Camera-type eye (tissue), 1 donor: ENCODE measurements around the gene FIGNL2. TPM values are rescaled to one million over a fixed set of nuclear protein-coding genes. Genes with fewer than 3 reads are reported as not detected.

Experiments
- total RNA-seq: library from RNA; depleted of rRNA; stranded (reverse); fragments of >200 nt; gene quantifications from one replicate; pipeline ENCODE4 v1.2.3, GENCODE V29; 2014

The FIGNL2 gene, protein sequence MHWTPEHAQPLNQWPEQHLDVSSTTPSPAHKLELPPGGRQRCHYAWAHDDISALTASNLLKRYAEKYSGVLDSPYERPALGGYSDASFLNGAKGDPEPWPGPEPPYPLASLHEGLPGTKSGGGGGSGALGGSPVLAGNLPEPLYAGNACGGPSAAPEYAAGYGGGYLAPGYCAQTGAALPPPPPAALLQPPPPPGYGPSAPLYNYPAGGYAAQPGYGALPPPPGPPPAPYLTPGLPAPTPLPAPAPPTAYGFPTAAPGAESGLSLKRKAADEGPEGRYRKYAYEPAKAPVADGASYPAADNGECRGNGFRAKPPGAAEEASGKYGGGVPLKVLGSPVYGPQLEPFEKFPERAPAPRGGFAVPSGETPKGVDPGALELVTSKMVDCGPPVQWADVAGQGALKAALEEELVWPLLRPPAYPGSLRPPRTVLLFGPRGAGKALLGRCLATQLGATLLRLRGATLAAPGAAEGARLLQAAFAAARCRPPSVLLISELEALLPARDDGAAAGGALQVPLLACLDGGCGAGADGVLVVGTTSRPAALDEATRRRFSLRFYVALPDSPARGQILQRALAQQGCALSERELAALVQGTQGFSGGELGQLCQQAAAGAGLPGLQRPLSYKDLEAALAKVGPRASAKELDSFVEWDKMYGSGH
- total RNA-seq: 2.2 TPM

DNA sequence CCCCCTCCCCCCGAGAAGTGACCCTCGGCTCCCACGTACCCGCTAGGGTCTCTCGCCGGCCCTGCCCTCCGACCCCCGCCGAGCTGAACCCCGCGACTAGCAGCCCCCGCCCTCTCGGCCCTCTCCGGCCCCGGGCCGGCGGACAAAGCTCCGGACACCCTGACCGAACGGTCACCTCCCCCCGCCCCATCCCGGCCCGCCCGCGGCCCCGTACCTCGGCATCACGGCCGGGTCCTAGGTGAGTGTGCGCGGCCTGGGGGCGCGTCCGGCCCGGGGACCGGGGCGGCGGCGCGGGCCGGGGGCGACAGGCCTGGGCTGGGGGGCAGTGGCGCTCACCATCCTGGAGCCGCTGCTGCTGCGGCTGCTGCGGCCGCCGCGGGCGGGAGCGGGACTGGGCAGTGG is at the start of gene FIGNL2:
Gene FIGNL2, minus strand, starts transcription at position 393 of the 402 bp plus-strand sequence. CDS start 26,305 bp downstream, outside the sequence.

DNA sequence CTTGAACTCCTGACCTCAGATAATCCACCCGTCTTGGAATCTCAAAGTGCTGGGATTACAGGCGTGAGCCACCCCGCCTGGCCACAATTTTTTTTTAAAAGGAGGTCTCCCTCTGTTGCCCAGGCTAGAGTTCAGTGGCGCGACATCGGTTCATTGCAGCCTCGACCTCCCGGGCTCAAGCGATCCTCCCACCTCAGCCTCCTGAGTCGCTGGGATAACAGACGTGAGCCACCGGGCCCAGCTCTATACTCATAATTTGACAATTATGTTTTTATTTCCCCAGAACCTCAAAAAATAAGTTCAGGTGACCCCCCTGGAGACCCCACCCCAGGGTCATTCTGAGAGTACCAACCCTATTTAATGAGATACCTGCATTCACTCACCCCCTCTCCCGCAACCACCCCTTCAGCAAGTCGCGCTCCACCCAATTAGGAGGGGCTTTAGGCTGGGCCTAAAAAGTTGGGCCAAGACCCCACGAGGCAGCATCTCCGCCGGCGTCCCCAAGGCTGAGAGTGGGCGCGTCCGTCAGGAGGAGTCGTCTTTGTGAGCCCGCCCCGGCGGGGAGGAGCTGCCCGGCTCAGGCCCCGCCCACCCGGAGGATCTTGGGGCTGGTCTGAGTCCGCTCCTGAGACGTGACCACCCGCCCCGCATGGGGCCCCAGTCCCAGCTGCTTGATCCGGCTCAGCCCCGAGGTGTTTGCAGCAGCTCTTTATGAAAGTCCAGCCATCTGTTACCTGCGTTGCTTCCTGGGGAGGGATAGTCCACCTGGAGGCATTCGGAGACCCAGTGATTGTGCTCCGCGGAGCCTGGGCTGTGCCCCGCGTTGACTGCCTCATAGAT is 39.2 kb upstream of the FIGNL2 start, which contains the start of gene ANKRD33:
Gene ANKRD33, plus strand, starts transcription at position 628 of the 840 bp plus-strand sequence. Its CDS starts 84 bp downstream, at position 712.

Other genes starting within 250 kb of the FIGNL2 start
- gene ANKRD33, start 39.4 kb upstream of the FIGNL2 start, total RNA-seq: 4.2 TPM
- gene ACVRL1, start 58.8 kb upstream of the FIGNL2 start, total RNA-seq: 47.7 TPM
- gene ACVR1B, start 103.0 kb upstream of the FIGNL2 start, total RNA-seq: 31.8 TPM
- gene TAMALIN, start 158.2 kb upstream of the FIGNL2 start, total RNA-seq: 7.5 TPM
- gene NR4A1, start 202.7 kb upstream of the FIGNL2 start, total RNA-seq: 58.5 TPM
- gene ATG101, start 221.3 kb upstream of the FIGNL2 start, total RNA-seq: 25.0 TPM
- not detected for gene SMIM41, start 231.0 kb upstream of the FIGNL2 start, total RNA-seq